Liver (tissue), 3 donors: ENCODE data around the gene DNAJC4.

Experiments used
- ATF3 ChIP-seq: IDR thresholded peaks from 2 replicates; pipeline ENCODE4 v1.6.1; 2016; ENCODE audit warnings: antibody characterized with exemption
- CTCF ChIP-seq: fragments of 150-350 bp; IDR thresholded peaks from 2 replicates; pipeline ENCODE4 v1.5.1; 2017; ENCODE audit warnings: improper control_type of control experiment, low read depth, low read length; ENCODE audit not compliant: missing input control
- EGR1 ChIP-seq, 2 donors: IDR thresholded peaks; 2 replicates each; pipeline ENCODE4 v1.6.1; 2016 to 2018; ENCODE audit warnings: antibody characterized with exemption in 2 of 2, low read depth in 2 of 2
- FOXA1 ChIP-seq: IDR thresholded peaks from 2 replicates; pipeline ENCODE4 v1.6.1; 2016; ENCODE audit warnings: antibody characterized with exemption
- GABPA ChIP-seq, 2 donors: IDR thresholded peaks in 1 of 2; conservative IDR thresholded peaks in 1 of 2; 2 replicates each; pipeline ENCODE4 v1.6.1; 2016; ENCODE audit warnings: antibody characterized with exemption in 2 of 2, mild to moderate bottlenecking in 1 of 2, moderate library complexity in 1 of 2
- HNF4A ChIP-seq, 2 donors: conservative IDR thresholded peaks; 2 replicates each; pipeline ENCODE4 v1.6.1; 2016; ENCODE audit warnings: antibody characterized with exemption in 2 of 2, mild to moderate bottlenecking in 2 of 2
- MAX ChIP-seq: IDR thresholded peaks from 2 replicates; pipeline ENCODE4 v1.6.1; 2016; ENCODE audit warnings: antibody characterized with exemption
- NR2F2 ChIP-seq: IDR thresholded peaks from 2 replicates; pipeline ENCODE4 v1.6.1; 2016; ENCODE audit warnings: antibody characterized with exemption
- RAD21 ChIP-seq, 2 donors: IDR thresholded peaks; 2 replicates each; pipeline ENCODE4 v1.6.1; 2016; ENCODE audit warnings: antibody characterized with exemption in 2 of 2, mild to moderate bottlenecking in 2 of 2
- REST ChIP-seq: IDR thresholded peaks from 2 replicates; pipeline ENCODE4 v1.6.1; 2016; ENCODE audit warnings: antibody characterized with exemption, mild to moderate bottlenecking
- SP1 ChIP-seq: IDR thresholded peaks from 2 replicates; pipeline ENCODE4 v1.6.1; 2018; ENCODE audit warnings: antibody characterized with exemption, mild to moderate bottlenecking
- TAF1 ChIP-seq: conservative IDR thresholded peaks from 2 replicates; pipeline ENCODE4 v1.6.1; 2016; ENCODE audit warnings: antibody characterized with exemption, mild to moderate bottlenecking
- YY1 ChIP-seq: IDR thresholded peaks from 2 replicates; pipeline ENCODE4 v1.6.1; 2016; ENCODE audit warnings: antibody characterized with exemption, mild to moderate bottlenecking
- ZBTB33 ChIP-seq: IDR thresholded peaks from 2 replicates; pipeline ENCODE4 v1.6.1; 2016; ENCODE audit warnings: antibody characterized with exemption
- donor health status: healthy.
- donor health status: healthy.

- no peak for TF ChIP-seq CTCF
- TF ChIP-seq NR2F2 = no peak
- no peak for TF ChIP-seq MAX
- no peak for TF ChIP-seq ATF3
- TF ChIP-seq REST = no peak
- TF ChIP-seq SP1 = no peak
- TF ChIP-seq EGR1 (IDR thresholded peaks at IDR 0.05; ENCODE audit: low read depth in 2 of 2) = no peak
- no peak for TF ChIP-seq YY1
- no peak for TF ChIP-seq GABPA (IDR thresholded peaks at IDR 0.05 in 1 of 2, conservative IDR thresholded peaks at IDR 0.05 in 1 of 2)
- no peak for TF ChIP-seq RAD21 (IDR thresholded peaks at IDR 0.05)
- TF ChIP-seq ZBTB33 = no peak
- no peak for TF ChIP-seq TAF1
- TF ChIP-seq HNF4A (conservative IDR thresholded peaks at IDR 0.05) = no peak
- no peak for TF ChIP-seq FOXA1
Observed at GRCh38 chr11:64243236-64243854, 13.0 kb downstream of the DNAJC4 start.
